HG02642 (cell line): ENCODE measurements around the gene PRSS36.
"Not testable (repeated sequence)": the region's sequence is repeated elsewhere in the genome, so short reads cannot be mapped to it uniquely, and the experiment has no call there.

Source experiments
- ATAC-seq: cut with Tn5 transposase; IDR thresholded peaks from one replicate; pipeline ENCODE4 v1.9.1; 2021; ENCODE audit warnings: mild to moderate bottlenecking; ENCODE audit not compliant: unreplicated experiment, poor library complexity

PRSS36 gene

GRCh38 chr16:31107465-31107867 lies 42.4 kb downstream of the PRSS36 start:
- ATAC-seq, result peak; percentile 46

- ATAC-seq, result no peak
These were observed 43.1 kb downstream of the PRSS36 start for GRCh38 chr16:31106509-31107464.

GRCh38 chr16:31105677-31106213 lies 44.1 kb downstream of the PRSS36 start:
- peak; percentile 41 for ATAC-seq

- not testable (repeated sequence) for ATAC-seq
These were observed 48.8 kb downstream of the PRSS36 start for GRCh38 chr16:31100876-31101641.

GRCh38 chr16:31099860-31100638 lies 49.8 kb downstream of the PRSS36 start:
- no peak for ATAC-seq

- ATAC-seq, result peak; percentile 87
These were observed 55.3 kb downstream of the PRSS36 start, which contains the start of gene VKORC1 for GRCh38 chr16:31094424-31095120. VKORC1 (minus strand) TSS chr16:31094797; CDS start chr16:31094729, 68 bp downstream.

GRCh38 chr16:31094088-31094423 lies 55.8 kb downstream of the PRSS36 start:
- ATAC-seq, result peak; percentile 8

- ATAC-seq, result no peak
These were observed 56.6 kb downstream of the PRSS36 start for GRCh38 chr16:31093132-31093703.

- ATAC-seq, result no peak
These were observed 57.5 kb downstream of the PRSS36 start for GRCh38 chr16:31092330-31092729.

GRCh38 chr16:31090540-31090939 lies 59.3 kb downstream of the PRSS36 start:
- ATAC-seq, result no peak

GRCh38 chr16:31089199-31089598 lies 60.7 kb downstream of the PRSS36 start:
- ATAC-seq, result no peak
